Testis (tissue), 2 donors: ENCODE data around the gene ALDH1A3.

ENCODE experiments used
- POLR2A ChIP-seq: fragments of 450-650 bp; IDR thresholded peaks from one replicate; pipeline ENCODE4 v1.6.1; 2017; ENCODE audit warnings: antibody characterized with exemption, mild to moderate bottlenecking, moderate library complexity
- TF ChIP-seq, protein P1 (sequence below), 3 experiments: fragments of 450-650 bp in 2 of 3; fragments of 200-600 bp in 1 of 3; sonication (generic) in 1 of 3; IDR thresholded peaks; one replicate each; pipeline ENCODE4 v1.5.1; 2016 to 2019; ENCODE audit warnings: antibody characterized with exemption in 3 of 3, mild to moderate bottlenecking in 2 of 3, moderate library complexity in 1 of 3

GRCh38 chr15:100926971-100927756 is 47.5 kb downstream of the ALDH1A3 start:
- TF ChIP-seq POLR2A: no peak
- TF ChIP-seq, protein P1, sequence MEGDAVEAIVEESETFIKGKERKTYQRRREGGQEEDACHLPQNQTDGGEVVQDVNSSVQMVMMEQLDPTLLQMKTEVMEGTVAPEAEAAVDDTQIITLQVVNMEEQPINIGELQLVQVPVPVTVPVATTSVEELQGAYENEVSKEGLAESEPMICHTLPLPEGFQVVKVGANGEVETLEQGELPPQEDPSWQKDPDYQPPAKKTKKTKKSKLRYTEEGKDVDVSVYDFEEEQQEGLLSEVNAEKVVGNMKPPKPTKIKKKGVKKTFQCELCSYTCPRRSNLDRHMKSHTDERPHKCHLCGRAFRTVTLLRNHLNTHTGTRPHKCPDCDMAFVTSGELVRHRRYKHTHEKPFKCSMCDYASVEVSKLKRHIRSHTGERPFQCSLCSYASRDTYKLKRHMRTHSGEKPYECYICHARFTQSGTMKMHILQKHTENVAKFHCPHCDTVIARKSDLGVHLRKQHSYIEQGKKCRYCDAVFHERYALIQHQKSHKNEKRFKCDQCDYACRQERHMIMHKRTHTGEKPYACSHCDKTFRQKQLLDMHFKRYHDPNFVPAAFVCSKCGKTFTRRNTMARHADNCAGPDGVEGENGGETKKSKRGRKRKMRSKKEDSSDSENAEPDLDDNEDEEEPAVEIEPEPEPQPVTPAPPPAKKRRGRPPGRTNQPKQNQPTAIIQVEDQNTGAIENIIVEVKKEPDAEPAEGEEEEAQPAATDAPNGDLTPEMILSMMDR (IDR thresholded peaks at IDR 0.05): no peak
